T-helper 1 cell treated with Interleukin-12 subunit alpha and Interleukin-12 subunit beta and Interleukin-4 antibody, amounts not matched to agents 30 ng/mL and 1 ng/mL, for 36 hours (primary cell): ENCODE data around the gene VWA5B1. TPM values are rescaled to one million over a fixed set of nuclear protein-coding genes. Genes with fewer than 3 reads are reported as not detected.

Experiments used
- total RNA-seq: library from RNA; stranded (reverse); gene quantifications from 2 replicates; pipeline ENCODE4 v1.2.3, GENCODE V29; 2022

Gene VWA5B1
- total RNA-seq, 1 donor from 2014 or later, result not detected

Other genes starting within 250 kb of the VWA5B1 start
- not detected in 2 replicates for gene PLA2G5, start 220.7 kb upstream of the VWA5B1 start, total RNA-seq
- not detected in 2 replicates for gene PLA2G2D, start 171.3 kb upstream of the VWA5B1 start, total RNA-seq
- gene PLA2G2F, start 151.6 kb upstream of the VWA5B1 start, total RNA-seq, result not detected in 2 replicates
- 1.4 TPM in 2 replicates for gene UBXN10, start 104.8 kb upstream of the VWA5B1 start, total RNA-seq
- gene PLA2G2C, start 104.4 kb upstream of the VWA5B1 start, total RNA-seq, result 0.51 and 1.0 TPM in 2 replicates
- 0.80 and 0.83 TPM in 2 replicates for gene CAMK2N1, start 195.3 kb downstream of the VWA5B1 start, total RNA-seq
- gene MUL1, start 217.3 kb downstream of the VWA5B1 start, total RNA-seq, result 25.3 and 25.5 TPM in 2 replicates